Karpas-422 (cell line): ENCODE results near the gene RHOU. TPM values are rescaled to one million over a fixed set of nuclear protein-coding genes. Genes with fewer than 3 reads are reported as not detected.

Experiments used
- DNase-seq: peaks from one replicate; pipeline ENCODE4 v3.0.0-alpha.2; 2015
- H2AFZ ChIP-seq: fragments of 200-600 bp; sonication (generic); 2 replicates; pipeline ENCODE4 v1.6.1; 2014; ENCODE audit warnings: antibody characterized with exemption, low read length, mixed read lengths
- H3K27ac ChIP-seq: fragments of 200-600 bp; sonication (generic); 2 replicates; pipeline ENCODE4 v1.5.1; 2014; ENCODE audit warnings: mild to moderate bottlenecking, low read length, moderate library complexity
- H3K27me3 ChIP-seq: fragments of 200-600 bp; sonication (generic); 2 replicates; pipeline ENCODE4 v1.6.1; 2014; ENCODE audit warnings: low read length, mixed read lengths
- H3K36me3 ChIP-seq: fragments of 200-600 bp; sonication (generic); 2 replicates; pipeline ENCODE4 v1.6.1; 2014; ENCODE audit warnings: low read length, mixed read lengths; ENCODE audit not compliant: insufficient read depth
- H3K4me1 ChIP-seq: fragments of 200-600 bp; sonication (generic); 2 replicates; pipeline ENCODE4 v1.6.1; 2014; ENCODE audit warnings: mild to moderate bottlenecking, low read length, mixed read lengths
- H3K4me2 ChIP-seq: fragments of 200-600 bp; sonication (generic); 2 replicates; pipeline ENCODE4 v1.6.1; 2014; ENCODE audit warnings: low read length, low read depth, mild to moderate bottlenecking; ENCODE audit not compliant: poor library complexity, severe bottlenecking
- H3K4me3 ChIP-seq: fragments of 200-600 bp; sonication (generic); 2 replicates; pipeline ENCODE4 v1.5.1; 2014; ENCODE audit warnings: mild to moderate bottlenecking, antibody characterized with exemption, low read length, mixed read lengths
- H3K79me2 ChIP-seq: fragments of 200-600 bp; sonication (generic); 2 replicates; pipeline ENCODE4 v1.6.1; 2014; ENCODE audit warnings: mild to moderate bottlenecking, low read length, mixed read lengths
- H3K9ac ChIP-seq: fragments of 200-600 bp; sonication (generic); 2 replicates; pipeline ENCODE4 v1.6.0; 2014; ENCODE audit warnings: low read length
- H3K9me2 ChIP-seq: fragments of 200-600 bp; sonication (generic), shearing (Covaris generic); replicated peaks from 2 replicates; pipeline ENCODE4 v1.6.0; 2014; ENCODE audit warnings: mild to moderate bottlenecking, low read length, moderate library complexity; ENCODE audit not compliant: insufficient read depth
- H3K9me3 ChIP-seq: fragments of 300-700, 200-600 bp; sonication (generic); 2 replicates; pipeline ENCODE4 v1.6.1; 2014; ENCODE audit warnings: low read length, mixed read lengths
- H4K20me1 ChIP-seq: fragments of 200-600 bp; sonication (generic); 2 replicates; pipeline ENCODE4 v1.6.1; 2014; ENCODE audit warnings: mild to moderate bottlenecking, antibody characterized with exemption, low read length, low read depth; ENCODE audit not compliant: insufficient read depth
- total RNA-seq: library from RNA; depleted of rRNA; stranded (reverse); fragments of >200 nt; shearing (Covaris generic); gene quantifications from 2 replicates; pipeline ENCODE4 v1.2.3, GENCODE V29; 2014; ENCODE audit warnings: low replicate concordance

RHOU gene
- total RNA-seq, 1 experiment from 2014 or later: not detected

GRCh38 chr1:228697207-228698016, 37.9 kb upstream of the RHOU start:
- no peak for DNase-seq
- H3K4me2 ChIP-seq: no peak overlapping the region
- no peaks in the 10 kb centered on the region for H3K4me1 ChIP-seq
- H3K9me2 ChIP-seq: no peaks in the 10 kb centered on the region
- no peak overlapping the region for H2AFZ ChIP-seq
- H3K36me3 ChIP-seq: no peaks in the 10 kb centered on the region
- H3K79me2 ChIP-seq: no peaks in the 10 kb centered on the region
- no peak overlapping the region for H3K4me3 ChIP-seq
- H3K9me3 ChIP-seq: no peaks in the 10 kb centered on the region
- no peak overlapping the region for H3K9ac ChIP-seq
- no peaks in the 10 kb centered on the region for H3K27me3 ChIP-seq
- H3K27ac ChIP-seq: no peak overlapping the region
- H4K20me1 ChIP-seq: no peaks in the 10 kb centered on the region

GRCh38 chr1:228698017-228698329, 37.3 kb upstream of the RHOU start:
- no peaks in the 10 kb centered on the region for H3K36me3 ChIP-seq
- no peak overlapping the region for H3K27ac ChIP-seq
- no peak overlapping the region for H3K4me3 ChIP-seq
- no peaks in the 10 kb centered on the region for H3K9me3 ChIP-seq
- no peaks in the 10 kb centered on the region for H4K20me1 ChIP-seq
- no peaks in the 10 kb centered on the region for H3K27me3 ChIP-seq
- H3K79me2 ChIP-seq: no peaks in the 10 kb centered on the region
- no peaks in the 10 kb centered on the region for H3K4me1 ChIP-seq
- no peak for DNase-seq
- H3K4me2 ChIP-seq: no peak overlapping the region
- H2AFZ ChIP-seq: no peak overlapping the region
- H3K9me2 ChIP-seq: no peaks in the 10 kb centered on the region
- no peak overlapping the region for H3K9ac ChIP-seq

- Histone ChIP-seq H3K9me3 (no peaks in the 10 kb centered on the region), H4K20me1 (no peaks in the 10 kb centered on the region), H3K79me2 (no peaks in the 10 kb centered on the region), H3K4me2 (no peak overlapping the region), H3K9me2 (no peaks in the 10 kb centered on the region), H3K36me3 (no peaks in the 10 kb centered on the region), H2AFZ (no peak overlapping the region), H3K27ac (no peak overlapping the region), H3K9ac (no peak overlapping the region), H3K4me3 (no peak overlapping the region), H3K4me1 (no peaks in the 10 kb centered on the region), H3K27me3 (no peaks in the 10 kb centered on the region)
- no peak for DNase-seq
Measured at GRCh38 chr1:228702433-228702832, 32.8 kb upstream of the RHOU start.

GRCh38 chr1:228706305-228706704, 29.0 kb upstream of the RHOU start:
- Histone ChIP-seq H3K4me2 (no peak overlapping the region), H3K79me2 (no peaks in the 10 kb centered on the region), H3K9ac (no peak overlapping the region), H3K36me3 (no peaks in the 10 kb centered on the region), H3K27me3 (no peaks in the 10 kb centered on the region), H3K9me2 (no peaks in the 10 kb centered on the region), H3K9me3 (no peaks in the 10 kb centered on the region), H4K20me1 (no peaks in the 10 kb centered on the region), H3K4me1 (no peaks in the 10 kb centered on the region), H3K27ac (no peak overlapping the region), H2AFZ (no peak overlapping the region), H3K4me3 (no peak overlapping the region)
- DNase-seq: no peak

- H3K27ac ChIP-seq: no peak overlapping the region
- no peak overlapping the region for H3K9ac ChIP-seq
- no peak overlapping the region for H3K4me2 ChIP-seq
- no peaks in the 10 kb centered on the region for H3K4me1 ChIP-seq
- H4K20me1 ChIP-seq: no peaks in the 10 kb centered on the region
- H2AFZ ChIP-seq: no peak overlapping the region
- DNase-seq: no peak
- no peaks in the 10 kb centered on the region for H3K9me3 ChIP-seq
- no peaks in the 10 kb centered on the region for H3K36me3 ChIP-seq
- H3K79me2 ChIP-seq: no peaks in the 10 kb centered on the region
- no peak overlapping the region for H3K4me3 ChIP-seq
- no peaks in the 10 kb centered on the region for H3K9me2 ChIP-seq
- H3K27me3 ChIP-seq: no peaks in the 10 kb centered on the region
Measured at GRCh38 chr1:228717081-228717480, 18.2 kb upstream of the RHOU start.

GRCh38 chr1:228721407-228721806, 13.9 kb upstream of the RHOU start:
- H3K27me3 ChIP-seq: no peaks in the 10 kb centered on the region
- H3K9ac ChIP-seq: no peak overlapping the region
- no peaks in the 10 kb centered on the region for H4K20me1 ChIP-seq
- H3K79me2 ChIP-seq: no peaks in the 10 kb centered on the region
- no peak overlapping the region for H3K27ac ChIP-seq
- no peaks in the 10 kb centered on the region for H3K4me1 ChIP-seq
- H3K9me3 ChIP-seq: no peaks in the 10 kb centered on the region
- no peaks in the 10 kb centered on the region for H3K9me2 ChIP-seq
- DNase-seq: no peak
- H3K36me3 ChIP-seq: no peaks in the 10 kb centered on the region
- H2AFZ ChIP-seq: no peak overlapping the region
- no peak overlapping the region for H3K4me3 ChIP-seq
- no peak overlapping the region for H3K4me2 ChIP-seq

GRCh38 chr1:228723287-228723686, 12.0 kb upstream of the RHOU start:
- Histone ChIP-seq H3K9ac (no peak overlapping the region), H3K9me2 (no peaks in the 10 kb centered on the region), H3K36me3 (no peaks in the 10 kb centered on the region), H2AFZ (no peak overlapping the region), H3K4me1 (no peaks in the 10 kb centered on the region), H3K9me3 (no peaks in the 10 kb centered on the region), H3K27ac (no peak overlapping the region), H3K27me3 (no peaks in the 10 kb centered on the region), H3K4me2 (no peak overlapping the region), H4K20me1 (no peaks in the 10 kb centered on the region), H3K4me3 (no peak overlapping the region), H3K79me2 (no peaks in the 10 kb centered on the region)
- no peak for DNase-seq

- Histone ChIP-seq H3K9me2 (no peaks in the 10 kb centered on the region), H3K27ac (no peak overlapping the region), H3K4me2 (no peak overlapping the region), H3K36me3 (no peaks in the 10 kb centered on the region), H4K20me1 (no peaks in the 10 kb centered on the region), H2AFZ (no peak overlapping the region), H3K4me1 (no peaks in the 10 kb centered on the region), H3K9ac (no peak overlapping the region), H3K4me3 (no peak overlapping the region), H3K27me3 (no peaks in the 10 kb centered on the region), H3K79me2 (no peaks in the 10 kb centered on the region), H3K9me3 (no peaks in the 10 kb centered on the region)
- DNase-seq: no peak
Measured at GRCh38 chr1:228723921-228724320, 11.4 kb upstream of the RHOU start.
